Glutamatergic neuron (in vitro differentiated cells): ENCODE results near the gene DEPDC5. TPM values are rescaled to one million over a fixed set of nuclear protein-coding genes. Genes with fewer than 3 reads are reported as not detected.

Experiments used
- DNase-seq: peaks from one replicate; pipeline ENCODE4 v3.0.0; 2022
- H3K27ac Mint-ChIP-seq: one replicate; pipeline ENCODE4 v1.8.0; 2020; ENCODE audit warnings: mild to moderate bottlenecking, mixed read lengths, inconsistent platforms; ENCODE audit not compliant: unreplicated experiment
- H3K27me3 Mint-ChIP-seq: one replicate; pipeline ENCODE4 v1.8.0; 2020; ENCODE audit warnings: mild to moderate bottlenecking, moderate library complexity, mixed read lengths, inconsistent platforms; ENCODE audit not compliant: unreplicated experiment
- H3K36me3 Mint-ChIP-seq: one replicate; pipeline ENCODE4 v1.8.0; 2020; ENCODE audit warnings: mild to moderate bottlenecking, mixed read lengths, inconsistent platforms; ENCODE audit not compliant: unreplicated experiment
- H3K4me1 Mint-ChIP-seq: one replicate; pipeline ENCODE4 v1.8.0; 2020; ENCODE audit warnings: mild to moderate bottlenecking, low read depth, mixed read lengths, inconsistent platforms; ENCODE audit not compliant: unreplicated experiment
- H3K4me3 Mint-ChIP-seq: one replicate; pipeline ENCODE4 v1.8.0; 2020; ENCODE audit warnings: mild to moderate bottlenecking, mixed read lengths, inconsistent platforms; ENCODE audit not compliant: unreplicated experiment
- H3K9me3 Mint-ChIP-seq: one replicate; pipeline ENCODE4 v1.8.0; 2020; ENCODE audit warnings: mild to moderate bottlenecking, moderate library complexity, mixed read lengths, inconsistent platforms; ENCODE audit not compliant: unreplicated experiment
- CTCF ChIP-seq: fragments of 200-600 bp; sonication (generic); IDR thresholded peaks from one replicate; pipeline ENCODE4 v1.5.0; 2021; ENCODE audit not compliant: partially characterized antibody, unreplicated experiment
- total RNA-seq: library from RNA; stranded (reverse); fragmentation: NEBNext Ultra II Directional; extraction: Animal tissue kit (Norgen Biotek cat#: 25700); gene quantifications from one replicate; pipeline ENCODE4 v1.2.1, GENCODE V29; 2021; ENCODE audit not compliant: unreplicated experiment

DEPDC5 gene
- total RNA-seq, 1 donor from 2014 or later = 32.0 TPM

GRCh38 chr22:31927562-31927961, 173.7 kb downstream of the DEPDC5 start:
- H3K36me3 Mint-ChIP-seq = no peaks in the 10 kb centered on the region
- no peak for TF ChIP-seq CTCF
- DNase-seq = no peak
- H3K27ac Mint-ChIP-seq = no peak overlapping the region
- H3K4me3 Mint-ChIP-seq = no peak overlapping the region
- peaks cover 5% of the 10 kb centered on the region for H3K27me3 Mint-ChIP-seq
- peaks cover 7% of the 10 kb centered on the region for H3K9me3 Mint-ChIP-seq
- peaks cover 14% of the 10 kb centered on the region for H3K4me1 Mint-ChIP-seq

DNA sequence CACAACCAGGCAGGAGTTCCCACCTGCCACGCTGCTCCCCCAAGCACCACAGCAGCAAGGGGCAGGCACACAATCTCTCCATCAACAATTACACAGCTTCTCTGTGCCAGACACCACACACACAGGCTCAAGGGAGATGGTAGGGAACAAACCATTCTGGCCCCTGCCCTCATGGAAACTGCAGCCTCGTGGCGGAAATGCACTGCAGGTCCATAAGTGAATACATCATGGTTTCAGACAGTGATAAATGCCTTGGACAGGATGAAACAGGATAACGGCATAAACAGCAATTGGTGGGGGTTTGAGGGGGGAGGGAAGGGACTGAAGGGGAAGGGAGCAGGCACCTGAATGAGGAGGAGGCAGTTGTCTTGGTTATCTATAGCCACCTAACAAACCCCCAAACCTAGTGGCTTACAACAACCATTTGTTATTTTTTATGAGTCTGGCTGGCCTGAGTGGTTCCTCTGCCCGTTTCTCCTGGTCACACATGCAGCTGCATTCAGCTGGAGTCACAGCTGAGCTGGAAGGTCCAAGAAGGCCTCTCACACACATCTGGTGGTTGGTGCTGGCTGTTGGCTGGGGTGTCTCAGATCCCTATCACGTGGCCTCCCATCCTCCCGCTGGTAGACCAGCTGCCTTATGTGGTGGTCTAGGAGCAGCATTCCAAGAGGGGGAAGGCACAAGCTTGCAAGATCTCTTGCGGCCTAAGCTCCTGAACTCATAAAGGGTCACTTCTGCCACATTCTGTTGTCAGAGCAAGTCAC, 175.5 kb downstream of the DEPDC5 start:
- DNase-seq = no peak
- H3K9me3 Mint-ChIP-seq = peaks cover 7% of the 10 kb centered on the region
- peaks cover 5% of the 10 kb centered on the region for H3K27me3 Mint-ChIP-seq
- no peak for TF ChIP-seq CTCF
- H3K4me3 Mint-ChIP-seq = no peak overlapping the region
- H3K4me1 Mint-ChIP-seq = peaks cover 8% of the 10 kb centered on the region
- H3K27ac Mint-ChIP-seq = no peak overlapping the region
- no peaks in the 10 kb centered on the region for H3K36me3 Mint-ChIP-seq

- DNase-seq = no peak
- no peak overlapping the region for H3K27ac Mint-ChIP-seq
- peaks cover 2% of the 10 kb centered on the region for H3K27me3 Mint-ChIP-seq
- no peak overlapping the region for H3K4me3 Mint-ChIP-seq
- peaks cover 4% of the 10 kb centered on the region for H3K9me3 Mint-ChIP-seq
- no peak for TF ChIP-seq CTCF
- peaks cover 9% of the 10 kb centered on the region for H3K4me1 Mint-ChIP-seq
- no peaks in the 10 kb centered on the region for H3K36me3 Mint-ChIP-seq
Measured at GRCh38 chr22:31932863-31933262, 179.0 kb downstream of the DEPDC5 start.

DNA sequence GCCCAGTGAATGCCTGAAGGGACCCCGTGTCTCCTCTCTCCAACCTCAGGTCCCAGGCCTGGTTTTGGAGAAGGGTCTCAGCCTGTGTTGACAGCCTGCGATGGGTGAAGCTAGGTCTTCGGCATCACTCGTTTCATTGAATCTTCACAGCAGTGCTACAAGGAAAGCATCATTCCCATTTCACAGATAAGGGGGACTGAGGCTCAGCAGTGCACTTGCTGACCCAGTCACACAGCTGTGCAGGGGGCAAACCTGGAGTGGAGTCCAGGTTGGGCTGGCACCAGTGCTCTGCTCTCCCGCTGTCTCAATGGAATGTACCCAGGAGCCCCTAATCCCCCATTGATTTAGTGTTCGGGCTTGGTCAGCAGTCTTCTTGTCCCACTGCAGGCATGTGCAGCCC, 179.6 kb downstream of the DEPDC5 start:
- Mint-ChIP-seq H3K4me1 (peaks cover 9% of the 10 kb centered on the region), H3K27me3 (peaks cover 2% of the 10 kb centered on the region), H3K36me3 (no peaks in the 10 kb centered on the region), H3K27ac (no peak overlapping the region), H3K4me3 (no peak overlapping the region), H3K9me3 (peaks cover 2% of the 10 kb centered on the region)
- no peak for TF ChIP-seq CTCF
- no peak for DNase-seq

DNA sequence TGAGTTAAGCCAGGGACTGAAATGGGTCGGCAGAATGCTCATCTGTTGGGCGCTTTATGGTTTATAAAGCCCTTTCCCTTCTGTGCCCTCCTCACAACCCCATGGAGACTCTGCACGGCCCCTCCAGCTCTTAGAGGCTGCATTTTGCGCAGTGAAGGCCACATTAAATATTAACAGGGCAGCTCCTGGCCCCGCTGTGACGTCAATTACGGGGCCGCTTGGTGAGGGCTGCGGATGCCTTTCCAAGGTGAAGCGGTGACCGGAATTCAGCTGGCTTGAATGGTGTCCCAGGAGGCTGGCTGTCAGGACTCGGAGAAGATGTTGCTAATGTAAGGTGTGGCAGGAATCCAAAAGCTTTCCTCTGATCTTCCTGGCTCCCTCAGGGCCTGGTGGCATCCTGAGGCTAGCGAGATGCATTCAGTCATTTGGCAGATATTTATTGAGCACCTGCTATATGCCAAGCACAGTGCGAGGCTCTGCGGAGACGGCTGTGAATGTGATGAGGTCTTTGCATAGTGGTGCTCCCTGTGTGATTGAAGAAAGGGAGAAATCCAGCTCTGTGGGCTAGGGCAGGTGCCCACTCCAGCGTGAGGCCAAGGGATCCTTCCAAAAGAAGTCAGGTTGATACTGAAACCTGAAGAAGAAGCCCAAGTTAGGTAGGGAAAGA, 180.1 kb downstream of the DEPDC5 start:
- H3K27ac Mint-ChIP-seq = peak overlapping the region; percentile 22
- H3K4me3 Mint-ChIP-seq = no peak overlapping the region
- peak; percentile 47 for DNase-seq
- peaks cover 2% of the 10 kb centered on the region for H3K27me3 Mint-ChIP-seq
- H3K4me1 Mint-ChIP-seq = peaks cover 8% of the 10 kb centered on the region
- H3K36me3 Mint-ChIP-seq = no peaks in the 10 kb centered on the region
- H3K9me3 Mint-ChIP-seq = peaks cover 2% of the 10 kb centered on the region
- TF ChIP-seq CTCF = no peak
